Fibroblast of lung (primary cell): ENCODE data around the gene MAP1B. TPM values are rescaled to one million over a fixed set of nuclear protein-coding genes. Genes with fewer than 3 reads are reported as not detected.

ENCODE experiments used
- DNase-seq, 2 donors: peaks; one replicate each; pipeline versions ENCODE4 v3.0.0 to v3.0.0-alpha.2; 2010; ENCODE audit warnings: low read depth in 2 of 2
- H2AFZ ChIP-seq: 2 replicates; pipeline ENCODE4 v1.5.1; 2012; ENCODE audit warnings: low read length, control low read depth, inconsistent platforms
- H3K27ac ChIP-seq: 2 replicates; pipeline ENCODE4 v1.5.1; 2011; ENCODE audit warnings: low read length, control low read depth; ENCODE audit not compliant: insufficient read depth
- H3K27me3 ChIP-seq: 2 replicates; pipeline ENCODE4 v1.5.1; 2011; ENCODE audit warnings: mild to moderate bottlenecking, low read length; ENCODE audit not compliant: control insufficient read depth, insufficient read depth
- H3K36me3 ChIP-seq: 2 replicates; pipeline ENCODE4 v1.5.1; 2011; ENCODE audit warnings: low read length; ENCODE audit not compliant: control insufficient read depth, insufficient read depth
- H3K4me1 ChIP-seq: 2 replicates; pipeline ENCODE4 v1.5.1; 2011; ENCODE audit warnings: low read length; ENCODE audit not compliant: control insufficient read depth, insufficient read depth; ENCODE audit errors: extremely low read depth
- H3K4me2 ChIP-seq: 2 replicates; pipeline ENCODE4 v1.5.1; 2011; ENCODE audit warnings: low read length, control low read depth; ENCODE audit not compliant: insufficient read depth; ENCODE audit errors: extremely low read depth
- H3K4me3 ChIP-seq, 4 experiments: fragments of 200-600 bp in 1 of 4; sonication (generic) in 1 of 4; replicated peaks in 1 of 4; 2 replicates each; pipeline ENCODE4 v1.5.1; 2011 to 2016; ENCODE audit warnings: low read length in 4 of 4, low read depth in 3 of 4, mild to moderate bottlenecking in 3 of 4, control low read depth in 2 of 4, inconsistent platforms in 1 of 4, mixed read lengths in 1 of 4; ENCODE audit not compliant: insufficient read depth in 1 of 4; ENCODE audit errors: control extremely low read depth in 1 of 4
- H3K79me2 ChIP-seq: 2 replicates; pipeline ENCODE4 v1.5.1; 2012; ENCODE audit warnings: mild to moderate bottlenecking, low read length, inconsistent platforms; ENCODE audit not compliant: control insufficient read depth, insufficient read depth
- H3K9ac ChIP-seq: 2 replicates; pipeline ENCODE4 v1.5.1; 2011; ENCODE audit warnings: mild to moderate bottlenecking, low read length, control low read depth; ENCODE audit not compliant: insufficient read depth
- H3K9me3 ChIP-seq: 2 replicates; pipeline ENCODE4 v1.5.1; 2012; ENCODE audit warnings: low read depth, low read length; ENCODE audit not compliant: control insufficient read depth, insufficient read depth
- H4K20me1 ChIP-seq: 2 replicates; pipeline ENCODE4 v1.5.1; 2011; ENCODE audit warnings: low read length; ENCODE audit not compliant: control insufficient read depth, insufficient read depth; ENCODE audit errors: extremely low read depth
- CTCF ChIP-seq, 2 donors: IDR thresholded peaks in 1 of 2; conservative IDR thresholded peaks in 1 of 2; 1 replicate in 1 of 2; 2 replicates in 1 of 2; pipeline ENCODE4 v1.5.1; 2011 to 2012; ENCODE audit warnings: low read length in 2 of 2, control low read depth in 1 of 2, inconsistent platforms in 1 of 2, low read depth in 1 of 2, mild to moderate bottlenecking in 1 of 2
- EZH2 ChIP-seq: IDR thresholded peaks from 2 replicates; pipeline ENCODE4 v1.5.1; 2012; ENCODE audit warnings: low read length, control low read depth, mild to moderate bottlenecking; ENCODE audit errors: missing control alignments
- polyA plus RNA-seq, 2 donors: library from polyadenylated mRNA; depleted of rRNA in 1 of 2; stranded (reverse) in 1 of 2; unstranded in 1 of 2; fragments of >200 nt; gene quantifications; 2 replicates each; pipeline ENCODE4 v1.2.1, GENCODE V29; 2011 to 2012; ENCODE audit warnings: missing spikeins in 1 of 2
- total RNA-seq: library from RNA; depleted of rRNA; stranded (reverse); fragments of >200 nt; gene quantifications from 2 replicates; pipeline ENCODE4 v1.2.1, GENCODE V29; 2014

MAP1B gene
- total and polyA plus RNA-seq, 2 donors (not counting 1 experiment from before 2014, with no cell fraction given): 83.4 to 109 TPM

DNA sequence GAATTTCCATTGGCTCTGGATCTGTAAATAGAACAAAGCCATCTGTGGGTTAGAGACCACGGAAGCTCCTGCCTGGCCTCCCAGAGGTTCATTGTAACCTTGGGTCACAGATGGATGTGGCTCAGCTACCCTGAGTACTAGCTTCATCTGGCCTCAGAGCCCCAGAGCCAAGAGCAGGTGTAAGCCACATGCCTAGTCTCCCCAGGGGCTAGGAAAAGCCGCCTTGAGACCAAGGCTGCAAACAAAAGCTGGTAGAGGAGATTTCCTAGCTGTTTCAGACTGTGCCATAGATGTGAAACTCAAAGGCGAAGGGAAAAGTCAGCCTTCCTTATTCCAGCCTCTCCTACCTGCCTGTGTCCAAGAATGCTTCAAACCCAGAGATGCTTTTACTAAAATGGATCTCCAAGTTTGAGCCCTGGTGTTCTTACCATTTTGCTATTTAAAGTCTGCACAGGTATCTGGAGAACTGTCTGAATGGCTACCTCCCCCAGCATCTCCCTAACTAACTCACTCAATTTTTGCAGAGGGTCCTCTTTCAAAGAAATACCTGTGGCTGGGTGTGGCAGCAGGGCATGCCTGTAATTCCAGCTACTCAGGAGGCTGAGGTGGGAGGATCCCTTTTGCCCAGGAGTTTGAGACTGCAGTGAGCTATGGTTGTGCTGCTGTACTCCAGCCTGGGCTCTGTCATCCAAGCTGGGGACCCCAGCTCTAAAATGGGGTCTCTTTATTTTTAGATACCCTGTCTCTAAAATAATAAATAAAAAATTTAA lies 42.3 kb upstream of the MAP1B start:
- H3K79me2 ChIP-seq: no peaks in the 10 kb centered on the region
- no peak overlapping the region for H3K9ac ChIP-seq
- H2AFZ ChIP-seq: no peak overlapping the region
- H3K36me3 ChIP-seq: no peaks in the 10 kb centered on the region
- H3K4me3 ChIP-seq: no peak overlapping the region
- no peak overlapping the region for H3K4me2 ChIP-seq
- H3K27me3 ChIP-seq: peaks cover 3% of the 10 kb centered on the region
- H4K20me1 ChIP-seq: no peaks in the 10 kb centered on the region
- H3K4me1 ChIP-seq: peaks cover 17% of the 10 kb centered on the region
- no peak for DNase-seq
- no peaks in the 10 kb centered on the region for H3K9me3 ChIP-seq
- H3K27ac ChIP-seq: no peak overlapping the region
- TF ChIP-seq EZH2 (no peak), CTCF (conservative IDR thresholded peaks at IDR 0.05 in 1 of 2, IDR thresholded peaks at IDR 0.05 in 1 of 2; ENCODE audit: low read depth in 1 of 2, low read length in 2 of 2) (no peak)

- Histone ChIP-seq H3K27ac (no peak overlapping the region), H3K4me3 (no peak overlapping the region), H3K9me3 (no peaks in the 10 kb centered on the region), H3K4me1 (peaks cover 17% of the 10 kb centered on the region), H2AFZ (no peak overlapping the region), H3K9ac (no peak overlapping the region), H3K4me2 (no peak overlapping the region), H3K27me3 (peaks cover 3% of the 10 kb centered on the region), H3K36me3 (no peaks in the 10 kb centered on the region), H4K20me1 (no peaks in the 10 kb centered on the region), H3K79me2 (no peaks in the 10 kb centered on the region)
- TF ChIP-seq EZH2: no peak
- no peak for TF ChIP-seq CTCF (conservative IDR thresholded peaks at IDR 0.05 in 1 of 2, IDR thresholded peaks at IDR 0.05 in 1 of 2; ENCODE audit: low read depth in 1 of 2, low read length in 2 of 2)
- DNase-seq: peak; percentile 12 to 66
These were observed 41.5 kb upstream of the MAP1B start for GRCh38 chr5:72065751-72066255.

DNA sequence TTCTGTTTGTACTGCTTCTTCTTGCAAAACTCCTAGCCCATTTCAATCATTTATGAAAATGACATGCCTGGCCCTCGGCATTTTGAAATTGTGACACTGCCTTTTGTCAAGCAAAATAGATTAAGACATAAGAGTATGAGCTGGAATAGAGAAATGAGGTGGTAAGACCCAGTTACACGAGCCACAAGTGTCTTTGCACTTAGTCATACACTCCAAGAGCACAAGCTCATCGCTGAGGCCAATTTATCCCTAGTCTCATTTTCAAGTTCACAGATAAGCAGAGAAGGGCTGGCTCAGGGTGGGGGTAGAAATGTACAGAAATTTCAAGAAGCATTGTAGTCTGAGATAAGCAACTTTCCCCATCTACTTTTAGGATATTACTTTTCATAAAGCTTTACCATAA lies 40.6 kb upstream of the MAP1B start:
- peaks cover 3% of the 10 kb centered on the region for H3K27me3 ChIP-seq
- DNase-seq: peak; percentile 68 to 97
- H3K4me3 ChIP-seq: no peak overlapping the region
- no peaks in the 10 kb centered on the region for H3K79me2 ChIP-seq
- H3K4me1 ChIP-seq: peaks cover 17% of the 10 kb centered on the region
- no peak overlapping the region for H3K9ac ChIP-seq
- no peak overlapping the region for H2AFZ ChIP-seq
- no peak overlapping the region for H3K27ac ChIP-seq
- no peaks in the 10 kb centered on the region for H3K36me3 ChIP-seq
- no peak overlapping the region for H3K4me2 ChIP-seq
- H3K9me3 ChIP-seq: no peaks in the 10 kb centered on the region
- TF ChIP-seq CTCF (conservative IDR thresholded peaks at IDR 0.05 in 1 of 2, IDR thresholded peaks at IDR 0.05 in 1 of 2; ENCODE audit: low read depth in 1 of 2, low read length in 2 of 2): no peak
- no peaks in the 10 kb centered on the region for H4K20me1 ChIP-seq
